T1000 (cell line): ENCODE results near the gene GPNMB.
A peak's percentile ranks its signal among the peaks of the same experiment; 100 is the strongest.

Experiments used
- DNase-seq: peaks from one replicate; lab custom pipeline; 2025; ENCODE audit warnings: mixed read lengths; lab: John Stamatoyannopoulos, UW

The GPNMB gene

GRCh38 chr7:23230641-23231101 is 15.9 kb upstream of the GPNMB start:
- no peak for DNase-seq

DNA sequence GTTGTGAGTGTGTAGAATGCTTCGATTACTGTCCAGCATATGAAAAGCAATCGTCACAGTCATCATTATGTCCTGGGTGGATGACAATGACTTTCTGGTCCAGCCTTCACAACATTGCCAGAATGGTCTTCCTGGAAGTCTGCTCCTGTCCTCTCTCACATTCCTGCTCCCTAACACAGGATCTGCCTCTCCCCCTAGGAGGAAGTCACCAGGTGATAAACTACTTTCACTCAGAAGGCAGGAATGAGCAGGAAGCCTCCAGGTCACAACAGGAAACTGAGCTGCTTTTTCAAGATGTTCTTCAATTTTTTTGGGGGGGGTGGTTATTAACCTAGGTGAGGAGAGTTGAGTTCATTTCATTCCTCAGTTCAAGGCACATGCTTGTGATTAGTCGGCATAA is 13.6 kb upstream of the GPNMB start:
- no peak for DNase-seq

DNA sequence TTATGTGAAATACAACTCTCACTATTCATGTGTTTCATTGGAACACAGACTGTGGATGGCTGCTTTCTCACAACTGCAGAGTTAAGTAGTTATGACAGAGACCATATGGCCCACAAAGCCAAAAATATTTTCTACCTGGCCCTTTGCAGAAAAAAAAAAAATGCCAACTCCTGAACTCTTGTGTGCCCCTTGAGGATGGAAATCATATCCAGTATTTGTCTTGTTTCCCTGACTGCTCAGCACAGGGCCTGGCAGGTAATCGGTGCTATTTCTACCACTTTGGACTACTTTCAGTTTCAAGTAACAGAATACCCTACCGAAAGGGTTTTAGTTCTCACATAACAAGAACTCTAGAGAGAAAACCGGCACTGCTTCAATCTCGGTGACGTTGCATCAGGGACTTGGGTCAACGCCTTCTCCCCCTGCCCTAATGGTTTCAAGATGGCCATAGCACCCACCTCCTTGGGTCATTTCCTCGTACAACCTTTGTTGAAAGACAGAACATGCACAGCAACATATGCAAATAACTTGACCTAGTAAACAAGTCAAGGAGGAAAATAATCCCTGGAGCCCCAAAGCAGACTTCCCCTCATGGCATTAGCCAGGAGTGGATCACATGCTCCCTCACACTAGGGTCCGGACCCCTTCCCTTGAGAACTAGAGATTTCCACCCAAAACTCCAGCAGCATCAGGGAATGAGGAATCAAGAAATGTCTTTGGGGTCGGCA is 11.8 kb upstream of the GPNMB start:
- no peak for DNase-seq

- peak; percentile 23 for DNase-seq
Measured at GRCh38 chr7:23235813-23236221, 10.8 kb upstream of the GPNMB start.

- DNase-seq: no peak
Measured at GRCh38 chr7:23237000-23237399, 9.6 kb upstream of the GPNMB start.

DNA sequence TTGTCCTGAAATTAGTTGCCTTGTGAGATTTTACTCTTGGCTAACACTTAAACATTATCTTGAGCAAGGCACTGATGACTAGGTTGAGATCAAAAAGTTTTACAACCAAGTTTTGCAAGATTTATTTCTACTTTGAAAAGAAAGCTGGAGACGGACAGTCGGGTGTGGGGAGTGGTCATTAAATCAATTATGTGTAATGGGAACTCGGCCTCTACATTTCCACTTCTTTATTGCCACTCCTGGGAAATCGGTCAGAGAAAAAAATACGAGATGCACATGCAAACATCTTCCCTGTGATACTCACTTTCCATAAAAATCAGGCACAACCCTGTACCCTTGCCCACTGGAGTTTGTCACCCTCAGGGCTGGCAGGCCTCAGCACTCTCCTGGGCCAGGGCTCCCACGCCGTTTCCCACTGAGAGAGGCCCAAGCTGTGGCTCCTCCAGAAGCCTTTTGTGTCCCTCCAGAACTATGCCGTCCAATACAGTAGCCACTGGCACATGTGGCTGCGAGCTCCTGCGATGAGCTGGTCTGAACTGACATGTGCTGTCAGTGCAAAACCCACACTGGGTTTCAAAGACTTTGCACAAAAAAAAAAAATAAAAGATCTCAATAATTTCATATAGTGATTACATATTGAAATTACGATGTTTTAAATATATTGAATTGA is 7.5 kb upstream of the GPNMB start:
- DNase-seq: no peak

DNA sequence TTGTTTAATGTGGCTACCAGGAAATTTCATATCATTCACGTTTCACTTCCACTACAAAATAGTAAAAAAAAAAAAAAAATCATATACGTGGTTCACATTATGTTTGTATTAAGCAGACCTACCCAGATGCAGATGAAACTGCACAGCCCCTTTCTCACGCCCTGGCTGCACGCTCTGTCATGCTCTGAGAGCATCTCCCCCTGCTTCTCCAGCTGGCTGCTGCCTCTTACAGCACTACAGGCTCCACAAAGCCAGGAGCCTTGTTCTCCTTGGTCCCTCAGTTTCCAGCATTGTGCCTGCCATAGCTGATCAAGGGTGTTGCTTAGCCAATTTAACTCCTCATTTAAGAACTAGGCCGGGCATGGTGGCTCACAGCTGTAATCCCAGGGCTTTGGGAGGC is 6.9 kb upstream of the GPNMB start:
- no peak for DNase-seq

GRCh38 chr7:23242321-23242720 is 4.3 kb upstream of the GPNMB start:
- no peak for DNase-seq

GRCh38 chr7:23242935-23243334 is 3.6 kb upstream of the GPNMB start:
- no peak for DNase-seq

DNA sequence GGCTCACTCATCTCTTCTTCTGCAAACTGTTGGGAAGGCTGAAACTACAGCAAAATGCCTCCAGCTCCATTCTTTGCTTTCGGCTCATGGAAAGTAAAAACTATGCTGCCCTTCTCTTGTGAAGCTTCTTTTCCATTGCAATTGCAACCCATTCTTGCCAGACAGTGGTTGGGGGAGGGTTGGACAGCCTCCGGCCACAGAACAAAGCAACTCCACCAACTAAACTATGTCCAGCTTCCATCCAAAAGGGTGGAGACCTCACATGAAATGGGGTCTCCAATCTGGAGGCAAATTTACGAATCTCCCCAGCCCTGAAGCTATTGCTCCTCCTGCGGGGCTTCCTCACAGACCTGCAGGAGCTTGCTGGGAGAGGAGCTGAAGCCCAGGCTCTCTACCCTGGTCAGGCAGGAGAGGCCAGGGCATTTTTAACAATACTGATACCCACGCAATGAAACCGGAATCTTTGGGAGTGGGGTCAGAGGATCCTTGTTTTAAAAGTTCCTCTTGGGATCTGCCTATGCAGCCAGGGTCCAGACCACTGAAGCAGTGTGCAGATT is 549 bp downstream of the GPNMB start:
- no peak for DNase-seq

- no peak for DNase-seq
Measured at GRCh38 chr7:23247603-23248335, 1.2 kb downstream of the GPNMB start.

- DNase-seq: no peak
Measured at GRCh38 chr7:23249486-23249885, 2.9 kb downstream of the GPNMB start.

DNA sequence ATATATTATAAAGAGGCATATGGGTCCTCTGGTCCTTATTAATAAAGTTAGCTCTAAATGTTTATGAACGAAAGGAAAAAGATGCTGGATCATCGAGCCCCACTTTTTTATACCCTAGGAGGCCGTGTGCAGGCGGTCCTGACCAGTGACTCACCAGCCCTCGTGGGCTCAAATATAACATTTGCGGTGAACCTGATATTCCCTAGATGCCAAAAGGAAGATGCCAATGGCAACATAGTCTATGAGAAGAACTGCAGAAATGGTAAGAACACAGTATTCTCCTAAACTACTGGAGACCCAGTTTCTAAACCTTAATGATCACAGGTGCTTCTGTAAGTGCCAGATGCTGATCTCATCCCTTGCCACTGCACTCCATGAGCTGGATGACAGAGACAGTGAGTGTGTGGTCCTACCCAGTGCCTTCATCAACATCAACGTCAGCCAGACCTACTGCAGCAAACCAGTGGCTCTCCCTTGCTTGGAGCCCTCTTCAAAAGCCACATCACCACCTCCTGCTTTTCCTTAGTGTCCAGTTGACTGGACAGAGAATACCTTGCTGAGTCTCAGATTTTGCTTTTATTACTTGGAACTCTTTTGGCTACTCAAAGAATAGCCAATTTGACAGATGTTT is 7.6 kb downstream of the GPNMB start:
- DNase-seq: peak; percentile 38

- DNase-seq: no peak
Measured at GRCh38 chr7:23256731-23257130, 10.2 kb downstream of the GPNMB start.

GRCh38 chr7:23260371-23260770 is 13.8 kb downstream of the GPNMB start:
- DNase-seq: no peak

DNA sequence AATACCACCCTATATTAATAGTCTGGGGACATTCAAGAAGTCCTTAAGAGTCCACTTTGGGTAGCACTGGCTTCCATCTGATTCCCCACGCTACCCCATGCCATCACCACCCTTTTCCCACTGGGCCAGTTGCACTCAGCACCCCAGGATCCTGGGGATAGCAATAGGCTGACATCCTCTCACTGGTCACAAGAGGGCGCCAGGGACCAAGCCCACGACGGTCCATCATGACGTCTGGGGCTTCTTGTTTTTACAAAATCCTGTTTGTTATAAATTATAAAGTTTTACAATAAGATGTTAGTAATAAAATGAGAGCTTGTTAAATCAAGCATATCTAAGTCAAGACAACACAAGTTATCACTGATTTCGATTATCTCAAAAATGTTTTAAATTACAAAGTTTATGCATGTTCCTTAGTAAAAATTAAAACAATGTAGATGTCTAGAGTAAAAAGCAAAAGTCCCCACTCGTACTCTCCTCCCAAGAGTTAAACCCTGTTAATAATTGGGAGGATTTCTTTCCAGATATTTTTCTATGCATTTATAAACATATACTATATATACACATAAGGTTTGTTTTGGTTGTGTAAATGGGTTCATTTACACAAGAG is 15.4 kb downstream of the GPNMB start:
- peak; percentile 37 for DNase-seq

GRCh38 chr7:23264916-23265458 is 18.4 kb downstream of the GPNMB start:
- no peak for DNase-seq

DNA sequence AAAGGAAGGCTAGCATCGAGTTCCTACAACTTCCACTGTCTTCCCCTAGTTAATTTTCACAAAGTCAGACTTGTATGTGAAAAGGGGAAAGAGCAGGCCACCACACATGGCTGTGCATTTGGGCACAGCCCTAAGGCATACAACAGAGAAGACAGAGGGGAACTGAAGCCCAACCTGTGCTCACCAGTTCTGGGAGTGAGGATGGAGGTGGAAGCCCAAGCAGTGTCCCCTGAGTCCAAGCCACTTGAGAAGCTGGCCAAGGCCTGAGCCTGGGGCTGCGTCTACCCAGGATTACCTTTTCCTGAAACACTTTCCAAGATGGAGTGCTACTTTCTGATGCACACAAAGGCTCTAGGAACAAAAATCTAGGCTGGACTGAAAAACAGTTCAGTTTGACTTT is 20.3 kb downstream of the GPNMB start:
- DNase-seq: no peak

- no peak for DNase-seq
Measured at GRCh38 chr7:23267357-23267756, 20.8 kb downstream of the GPNMB start.

- DNase-seq: no peak
Measured at GRCh38 chr7:23268167-23268566, 21.6 kb downstream of the GPNMB start.

DNA sequence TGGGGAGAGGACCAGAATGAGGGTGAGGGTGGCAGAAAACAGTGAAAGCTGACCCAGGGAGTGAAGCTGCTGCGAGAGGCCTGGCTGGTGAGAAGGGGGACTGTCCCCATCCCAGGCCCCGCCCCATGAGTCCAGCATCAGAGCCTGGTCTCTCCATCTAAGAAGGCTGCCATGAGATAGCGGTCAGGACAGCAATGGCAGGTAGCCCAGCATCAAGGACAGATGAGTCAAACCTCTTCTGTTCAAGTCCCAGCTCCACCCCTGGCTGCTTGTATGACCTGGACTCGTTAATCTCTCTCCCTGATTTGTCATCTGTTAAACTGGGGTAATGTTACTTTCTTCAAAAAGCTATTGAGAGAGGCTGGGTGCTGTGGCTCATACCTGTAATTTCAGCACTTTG is 22.2 kb downstream of the GPNMB start:
- DNase-seq: no peak
